KBM-7 (cell line): ENCODE data around the gene BCL2.
A peak's percentile ranks its signal among the peaks of the same experiment; 100 is the strongest.

Experiments used
- DNase-seq: peaks from one replicate; pipeline ENCODE4 v3.0.0-alpha.2; 2015
- in situ Hi-C: fragments of 300-500 bp; cut with MboI; formaldehyde crosslinking; loops from 2 replicates; pipeline ENCODE4 v1.14.3; 2020; ENCODE audit warnings: low sequenced_read_pairs, low pct_unique_long_range_greater_than_20kb, mixed read lengths

The BCL2 gene

GRCh38 chr18:63336366-63337099 is 17.0 kb upstream of the BCL2 start:
- DNase-seq: no peak
- in situ Hi-C loops: loop anchor here (25.0 kb wide), 1 partner anchor 749 kb away; no protein-coding TSS in a partner anchor

- DNase-seq: no peak
- in situ Hi-C loops: loop anchor here (25.0 kb wide), 1 partner anchor 744 kb away; no protein-coding TSS in a partner anchor
Observed at GRCh38 chr18:63331105-63331504, 11.5 kb upstream of the BCL2 start.

- no peak for DNase-seq
- in situ Hi-C loops: loop anchor here (25.0 kb wide), 1 partner anchor 742 kb away; no protein-coding TSS in a partner anchor
Observed at GRCh38 chr18:63329431-63330145, 10.0 kb upstream of the BCL2 start.

GRCh38 chr18:63326011-63326410 is 6.4 kb upstream of the BCL2 start:
- no peak for DNase-seq
- in situ Hi-C loops: loop anchor here (25.0 kb wide), 1 partner anchor 739 kb away; no protein-coding TSS in a partner anchor

- no peak for DNase-seq
- in situ Hi-C loops: loop anchor here (25.0 kb wide), 1 partner anchor 738 kb away; no protein-coding TSS in a partner anchor
Observed at GRCh38 chr18:63325086-63325686, 5.6 kb upstream of the BCL2 start.

GRCh38 chr18:63322908-63323634 is 3.5 kb upstream of the BCL2 start:
- in situ Hi-C loops: loop anchor here (5.0 to 25.0 kb wide), 2 partner anchors 186 to 306 kb away; no protein-coding TSS in a partner anchor
- peak; percentile 79 for DNase-seq

GRCh38 chr18:63322206-63322605 is 2.6 kb upstream of the BCL2 start:
- peak; percentile 28 for DNase-seq
- in situ Hi-C loops: loop anchor here (5.0 to 25.0 kb wide), 2 partner anchors 185 to 305 kb away; no protein-coding TSS in a partner anchor

- DNase-seq: no peak
- in situ Hi-C loops: loop anchor here (5.0 to 25.0 kb wide), 2 partner anchors 184 to 304 kb away; no protein-coding TSS in a partner anchor
Observed at GRCh38 chr18:63321291-63321690, 1.7 kb upstream of the BCL2 start.

- no peak for DNase-seq
- in situ Hi-C loops: loop anchor here (5.0 to 25.0 kb wide), 2 partner anchors 184 to 304 kb away; no protein-coding TSS in a partner anchor
Observed at GRCh38 chr18:63320975-63321265, 1.4 kb upstream of the BCL2 start.

- peak; percentile 90 for DNase-seq
- in situ Hi-C loops: loop anchor here (5.0 to 25.0 kb wide), 2 partner anchors 183 to 303 kb away; no protein-coding TSS in a partner anchor
Observed at GRCh38 chr18:63320123-63320974, 780 bp upstream of the BCL2 start.

GRCh38 chr18:63318889-63319382 is 633 bp downstream of the BCL2 start:
- in situ Hi-C loops: loop anchor here (25.0 kb wide), 1 partner anchor 182 kb away; no protein-coding TSS in a partner anchor
- DNase-seq: no peak

GRCh38 chr18:63317982-63318888 is 1.3 kb downstream of the BCL2 start:
- peak; percentile 90 for DNase-seq
- in situ Hi-C loops: loop anchor here (25.0 kb wide), 1 partner anchor 181 kb away; no protein-coding TSS in a partner anchor

GRCh38 chr18:63317556-63317946 is 2.0 kb downstream of the BCL2 start:
- in situ Hi-C loops: loop anchor here (25.0 kb wide), 1 partner anchor 180 kb away; no protein-coding TSS in a partner anchor
- DNase-seq: peak; percentile 16

- peak; percentile 14 for DNase-seq
- in situ Hi-C loops: loop anchor here (25.0 kb wide), 1 partner anchor 180 kb away; no protein-coding TSS in a partner anchor
Observed at GRCh38 chr18:63316612-63317555, 2.7 kb downstream of the BCL2 start.

- no peak for DNase-seq
- in situ Hi-C loops: loop anchor here (25.0 kb wide), 1 partner anchor 179 kb away; no protein-coding TSS in a partner anchor
Observed at GRCh38 chr18:63315876-63316275, 3.7 kb downstream of the BCL2 start.
